DND-41 (cell line): ENCODE results near the gene SUN5.

Experiments used
- EZH2 ChIP-seq: IDR thresholded peaks from 3 replicates; pipeline ENCODE4 v1.6.1; 2012; ENCODE audit warnings: borderline replicate concordance, low read depth, mild to moderate bottlenecking, moderate library complexity, low read length, inconsistent platforms; ENCODE audit not compliant: severe bottlenecking
- TF ChIP-seq, protein P1 (sequence below): IDR thresholded peaks from 2 replicates; pipeline ENCODE4 v1.5.1; 2012; ENCODE audit warnings: borderline replicate concordance, low read length, moderate library complexity, mild to moderate bottlenecking; ENCODE audit not compliant: poor library complexity, severe bottlenecking; ENCODE audit errors: extremely low read depth

DNA sequence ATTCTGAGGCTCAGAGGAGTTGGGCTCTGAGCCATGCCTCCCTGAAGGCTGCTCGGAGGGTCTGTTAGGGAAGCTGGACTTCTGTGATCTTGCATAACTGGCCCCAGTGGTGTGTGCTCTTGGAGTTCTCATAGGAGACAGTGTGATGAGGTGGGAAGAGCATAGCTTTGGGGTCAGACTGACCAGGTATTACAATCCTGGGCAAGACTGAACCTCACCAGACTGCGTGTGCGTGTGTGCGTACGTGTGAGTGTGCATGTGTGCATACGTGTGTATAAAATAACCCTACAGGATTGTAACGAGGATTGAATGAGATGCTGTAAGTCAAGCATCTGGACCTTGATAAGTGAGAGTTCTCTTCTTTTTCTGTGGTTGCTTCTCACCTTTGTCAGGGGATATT is 13.3 kb upstream of the SUN5 start:
- TF ChIP-seq, protein P1, sequence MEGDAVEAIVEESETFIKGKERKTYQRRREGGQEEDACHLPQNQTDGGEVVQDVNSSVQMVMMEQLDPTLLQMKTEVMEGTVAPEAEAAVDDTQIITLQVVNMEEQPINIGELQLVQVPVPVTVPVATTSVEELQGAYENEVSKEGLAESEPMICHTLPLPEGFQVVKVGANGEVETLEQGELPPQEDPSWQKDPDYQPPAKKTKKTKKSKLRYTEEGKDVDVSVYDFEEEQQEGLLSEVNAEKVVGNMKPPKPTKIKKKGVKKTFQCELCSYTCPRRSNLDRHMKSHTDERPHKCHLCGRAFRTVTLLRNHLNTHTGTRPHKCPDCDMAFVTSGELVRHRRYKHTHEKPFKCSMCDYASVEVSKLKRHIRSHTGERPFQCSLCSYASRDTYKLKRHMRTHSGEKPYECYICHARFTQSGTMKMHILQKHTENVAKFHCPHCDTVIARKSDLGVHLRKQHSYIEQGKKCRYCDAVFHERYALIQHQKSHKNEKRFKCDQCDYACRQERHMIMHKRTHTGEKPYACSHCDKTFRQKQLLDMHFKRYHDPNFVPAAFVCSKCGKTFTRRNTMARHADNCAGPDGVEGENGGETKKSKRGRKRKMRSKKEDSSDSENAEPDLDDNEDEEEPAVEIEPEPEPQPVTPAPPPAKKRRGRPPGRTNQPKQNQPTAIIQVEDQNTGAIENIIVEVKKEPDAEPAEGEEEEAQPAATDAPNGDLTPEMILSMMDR, result no peak
- no peak for TF ChIP-seq EZH2
